Measurements from ENCODE around the gene ABCC9. TPM values are rescaled to one million over a fixed set of nuclear protein-coding genes. Genes with fewer than 3 reads are reported as not detected.
A peak's percentile ranks its signal among the peaks of the same experiment; 100 is the strongest.

Gene ABCC9
- 24.6 TPM for total RNA-seq

GRCh38 chr12:21940549-21941505 is at the start of gene ABCC9:
TSS of gene ABCC9 (minus strand) at chr12:21941426. CDS start at chr12:21936674, 4,752 bp downstream.
- H3K27me3 ChIP-seq: no peaks in the 10 kb centered on the region
- H3K9me3 ChIP-seq: no peaks in the 10 kb centered on the region
- H3K4me1 ChIP-seq: peaks cover 15% of the 10 kb centered on the region
- H3K4me3 ChIP-seq: peak within 1 kb of the TSS; percentile 47 to 50
- peak within 1 kb of the TSS; percentile 85 for H3K27ac ChIP-seq
- TF ChIP-seq POLR2AphosphoS5 (IDR thresholded peaks at IDR 0.05; ENCODE audit: insufficient read depth in 1 of 2, low read depth in 1 of 2): peak; percentile 7 to 74
- TF ChIP-seq CTCF (IDR thresholded peaks at IDR 0.05): no peak
- peak in 1 of 2 donors; percentile 46 for TF ChIP-seq POLR2A (IDR thresholded peaks at IDR 0.05)
- H3K36me3 ChIP-seq: no peaks in the 10 kb centered on the region
- intact Hi-C loops (cut with DNase I): loop anchor here (5.0 kb wide), 1 partner anchor 114 kb away; no protein-coding TSS in a partner anchor
- DNase-seq (ENCODE audit: extremely low spot score in 2 of 2): no peak

GRCh38 chr12:21989819-21990412 is 48.7 kb upstream of the ABCC9 start:
- DNase-seq (ENCODE audit: extremely low spot score in 2 of 2): no peak
- Histone ChIP-seq H3K4me3 (no peak overlapping the region), H3K36me3 (no peaks in the 10 kb centered on the region), H3K4me1 (no peaks in the 10 kb centered on the region), H3K9me3 (no peaks in the 10 kb centered on the region), H3K27me3 (no peaks in the 10 kb centered on the region), H3K27ac (no peak overlapping the region)
- intact Hi-C loops (cut with DNase I): loop anchor here (5.0 kb wide), 1 partner anchor 293 kb away; no protein-coding TSS in a partner anchor
- TF ChIP-seq CTCF (IDR thresholded peaks at IDR 0.05): peak; percentile 17 to 67 (median 19)
- TF ChIP-seq POLR2A (IDR thresholded peaks at IDR 0.05): no peak
- TF ChIP-seq POLR2AphosphoS5 (IDR thresholded peaks at IDR 0.05; ENCODE audit: insufficient read depth in 1 of 2, low read depth in 1 of 2): no peak

- Histone ChIP-seq H3K9me3 (no peaks in the 10 kb centered on the region), H3K27ac (no peak overlapping the region), H3K36me3 (no peaks in the 10 kb centered on the region), H3K27me3 (no peaks in the 10 kb centered on the region), H3K4me1 (no peaks in the 10 kb centered on the region), H3K4me3 (no peak overlapping the region)
- DNase-seq (ENCODE audit: extremely low spot score in 2 of 2): no peak
- intact Hi-C loops (cut with DNase I): no loop called here
- TF ChIP-seq POLR2AphosphoS5 (IDR thresholded peaks at IDR 0.05; ENCODE audit: insufficient read depth in 1 of 2, low read depth in 1 of 2): no peak
- TF ChIP-seq CTCF (IDR thresholded peaks at IDR 0.05): no peak
- TF ChIP-seq POLR2A (IDR thresholded peaks at IDR 0.05): no peak
Observed at GRCh38 chr12:21988619-21989018, 47.4 kb upstream of the ABCC9 start.

- Histone ChIP-seq H3K4me1 (no peaks in the 10 kb centered on the region), H3K9me3 (no peaks in the 10 kb centered on the region), H3K4me3 (no peak overlapping the region), H3K36me3 (no peaks in the 10 kb centered on the region), H3K27me3 (no peaks in the 10 kb centered on the region), H3K27ac (no peak overlapping the region)
- intact Hi-C loops (cut with DNase I): no loop called here
- TF ChIP-seq POLR2AphosphoS5 (IDR thresholded peaks at IDR 0.05; ENCODE audit: insufficient read depth in 1 of 2, low read depth in 1 of 2): no peak
- no peak for TF ChIP-seq CTCF (IDR thresholded peaks at IDR 0.05)
- no peak for TF ChIP-seq POLR2A (IDR thresholded peaks at IDR 0.05)
- no peak for DNase-seq (ENCODE audit: extremely low spot score in 2 of 2)
Observed at GRCh38 chr12:21987755-21988154, 46.5 kb upstream of the ABCC9 start.
